NCI-H1105 (cell line): ENCODE results near the gene ANKZF1.

Experiments
- DNase-seq: peaks from one replicate; lab custom pipeline; 2025; lab: John Stamatoyannopoulos, UW

Gene ANKZF1

DNA sequence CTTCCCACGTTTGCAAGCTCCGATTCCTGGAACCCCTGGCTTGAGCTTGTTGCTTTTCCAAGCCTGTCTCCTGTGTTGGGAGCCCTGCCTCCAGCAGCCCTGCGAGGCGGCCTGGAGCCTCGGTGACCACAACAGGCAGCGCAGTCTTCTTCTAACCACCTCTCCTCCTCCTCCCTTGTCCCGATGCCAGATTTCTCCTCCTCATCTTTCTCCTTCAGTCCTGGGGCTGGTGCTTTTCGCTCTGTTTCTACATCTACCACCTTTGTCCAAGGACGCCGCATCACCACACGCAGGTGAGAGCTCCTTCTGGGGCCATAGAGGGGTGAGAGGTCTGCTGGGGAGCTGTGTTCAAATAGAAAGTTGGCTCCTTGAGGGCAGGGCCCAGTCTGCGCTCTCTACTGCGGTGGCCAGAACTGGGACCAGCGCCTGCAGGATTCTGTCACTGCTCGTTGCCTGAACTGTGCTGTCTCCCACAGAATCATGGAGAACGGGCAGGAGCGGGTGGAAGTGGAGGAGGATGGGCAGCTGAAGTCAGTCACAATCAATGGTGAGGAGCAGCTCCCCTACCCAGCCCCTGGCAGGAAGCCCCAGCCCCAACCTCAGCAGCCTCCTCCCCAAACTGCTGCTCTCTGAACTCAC lies 53.5 kb downstream of the ANKZF1 start:
- no peak for DNase-seq

- no peak for DNase-seq
Measured at GRCh38 chr2:219284501-219285372, 55.1 kb downstream of the ANKZF1 start.

GRCh38 chr2:219285373-219285735 lies 55.7 kb downstream of the ANKZF1 start:
- no peak for DNase-seq

- no peak for DNase-seq
Measured at GRCh38 chr2:219285894-219286425, 56.4 kb downstream of the ANKZF1 start.
